IPS DF 6.9 (cell line): ENCODE data around the gene ASB10.

Experiments used
- DNase-seq: peaks from one replicate; pipeline ENCODE4 v3.0.0-alpha.2; 2013; ENCODE audit warnings: low read depth, low spot score
- H3K27ac ChIP-seq: one replicate; pipeline ENCODE4 v1.5.1; 2013; ENCODE audit warnings: low read length, control low read depth
- H3K27me3 ChIP-seq: 2 replicates; pipeline ENCODE4 v1.6.1; 2013; ENCODE audit warnings: mild to moderate bottlenecking, low read length; ENCODE audit not compliant: control insufficient read depth, insufficient read depth
- H3K36me3 ChIP-seq: 2 replicates; pipeline ENCODE4 v1.6.1; 2013; ENCODE audit warnings: low read length; ENCODE audit not compliant: control insufficient read depth, insufficient read depth
- H3K4me1 ChIP-seq: 2 replicates; pipeline ENCODE4 v1.6.1; 2013; ENCODE audit warnings: low read length; ENCODE audit not compliant: control insufficient read depth, insufficient read depth
- H3K4me3 ChIP-seq: 2 replicates; pipeline ENCODE4 v1.5.1; 2013; ENCODE audit warnings: mild to moderate bottlenecking, low read length
- H3K9me3 ChIP-seq: 2 replicates; pipeline ENCODE4 v1.6.1; 2013; ENCODE audit warnings: low read length, inconsistent platforms; ENCODE audit not compliant: control insufficient read depth, insufficient read depth
- WGBS: extraction: QIAGEN DNeasy Blood & Tissue Kit; methylation state at CpG from one replicate; pipeline ENCODE4 v1.1.7; 2013; ENCODE audit warnings: mixed read lengths, missing lambda C conversion rate; ENCODE audit not compliant: insufficient read length, insufficient coverage; 5-methylcytosine and 5-hydroxymethylcytosine counted together

Gene ASB10, protein sequence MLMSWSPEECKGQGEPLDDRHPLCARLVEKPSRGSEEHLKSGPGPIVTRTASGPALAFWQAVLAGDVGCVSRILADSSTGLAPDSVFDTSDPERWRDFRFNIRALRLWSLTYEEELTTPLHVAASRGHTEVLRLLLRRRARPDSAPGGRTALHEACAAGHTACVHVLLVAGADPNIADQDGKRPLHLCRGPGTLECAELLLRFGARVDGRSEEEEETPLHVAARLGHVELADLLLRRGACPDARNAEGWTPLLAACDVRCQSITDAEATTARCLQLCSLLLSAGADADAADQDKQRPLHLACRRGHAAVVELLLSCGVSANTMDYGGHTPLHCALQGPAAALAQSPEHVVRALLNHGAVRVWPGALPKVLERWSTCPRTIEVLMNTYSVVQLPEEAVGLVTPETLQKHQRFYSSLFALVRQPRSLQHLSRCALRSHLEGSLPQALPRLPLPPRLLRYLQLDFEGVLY

DNA sequence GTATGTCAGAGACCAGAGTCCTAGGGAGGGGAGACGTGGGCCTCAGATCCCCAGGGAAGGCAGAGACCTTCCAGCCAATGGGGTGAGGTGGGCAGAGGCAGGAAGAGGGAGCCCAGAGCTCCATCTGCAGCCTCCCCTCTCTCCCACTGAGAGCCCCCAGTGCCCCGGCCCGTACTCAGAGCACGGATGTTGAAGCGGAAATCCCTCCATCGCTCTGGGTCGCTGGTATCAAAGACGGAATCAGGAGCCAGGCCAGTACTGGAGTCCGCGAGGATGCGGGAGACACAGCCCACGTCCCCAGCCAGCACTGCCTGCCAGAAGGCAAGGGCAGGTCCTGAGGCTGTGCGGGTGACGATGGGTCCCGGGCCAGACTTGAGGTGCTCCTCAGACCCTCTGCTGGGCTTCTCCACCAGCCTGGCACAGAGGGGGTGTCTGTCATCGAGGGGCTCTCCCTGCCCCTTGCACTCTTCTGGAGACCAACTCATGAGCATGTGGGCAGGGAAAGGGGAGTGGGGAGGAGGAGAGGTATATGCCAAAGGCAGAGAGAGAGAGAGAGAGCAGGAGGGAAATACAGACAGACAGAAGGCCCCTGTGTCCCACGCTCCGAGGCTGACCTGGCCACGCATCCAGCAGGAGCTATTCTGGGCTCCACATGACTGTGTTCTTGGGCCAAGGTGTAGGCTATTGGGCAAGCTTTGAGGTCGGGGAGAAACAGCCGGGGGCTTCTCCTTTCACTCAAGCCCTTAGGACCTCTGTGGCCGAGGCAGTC is at the start of gene ASB10:
ASB10 (minus strand) TSS at position 611 of the 769 bp plus-strand sequence; CDS start at position 491, 120 bp downstream.
- no peak within 1 kb of the TSS for H3K27ac ChIP-seq
- WGBS, result no CpG with 5 or more reads among the region's 22 CpGs
- H3K4me3 ChIP-seq, result no peak within 1 kb of the TSS
- no peaks in the 10 kb centered on the region for H3K36me3 ChIP-seq
- no peaks in the 10 kb centered on the region for H3K4me1 ChIP-seq
- no peaks in the 10 kb centered on the region for H3K9me3 ChIP-seq
- no peak for DNase-seq
- no peaks in the 10 kb centered on the region for H3K27me3 ChIP-seq

DNA sequence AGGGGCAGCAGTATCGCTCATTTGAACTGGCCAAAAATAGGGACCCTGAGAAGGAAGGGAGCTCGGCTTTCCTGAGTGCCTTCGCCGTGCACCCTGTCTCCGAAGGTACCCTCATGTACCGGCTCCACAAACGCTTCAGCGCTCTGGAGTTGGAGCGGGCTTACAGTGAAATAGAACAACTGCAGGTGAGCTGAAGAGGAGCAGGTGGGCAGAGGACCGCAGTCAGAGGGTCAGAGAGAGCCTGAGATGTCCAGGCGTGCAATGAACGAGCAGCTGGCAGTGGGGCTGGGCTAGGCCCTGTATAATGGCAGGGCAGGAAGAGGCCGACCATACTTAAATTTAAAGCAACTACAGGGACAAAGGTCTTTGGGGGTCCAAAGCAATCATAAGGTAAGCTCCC is 49.4 kb upstream of the ASB10 start:
- Histone ChIP-seq H3K27me3 (no peaks in the 10 kb centered on the region), H3K27ac (no peak overlapping the region), H3K4me3 (no peak overlapping the region), H3K36me3 (peaks cover 19% of the 10 kb centered on the region), H3K9me3 (no peaks in the 10 kb centered on the region), H3K4me1 (0 out of 2 replicates have a peak, but pooled peaks cover 2% of the 10 kb centered on the region)
- no peak for DNase-seq
- no CpG with 5 or more reads among the region's 13 CpGs for WGBS

DNA sequence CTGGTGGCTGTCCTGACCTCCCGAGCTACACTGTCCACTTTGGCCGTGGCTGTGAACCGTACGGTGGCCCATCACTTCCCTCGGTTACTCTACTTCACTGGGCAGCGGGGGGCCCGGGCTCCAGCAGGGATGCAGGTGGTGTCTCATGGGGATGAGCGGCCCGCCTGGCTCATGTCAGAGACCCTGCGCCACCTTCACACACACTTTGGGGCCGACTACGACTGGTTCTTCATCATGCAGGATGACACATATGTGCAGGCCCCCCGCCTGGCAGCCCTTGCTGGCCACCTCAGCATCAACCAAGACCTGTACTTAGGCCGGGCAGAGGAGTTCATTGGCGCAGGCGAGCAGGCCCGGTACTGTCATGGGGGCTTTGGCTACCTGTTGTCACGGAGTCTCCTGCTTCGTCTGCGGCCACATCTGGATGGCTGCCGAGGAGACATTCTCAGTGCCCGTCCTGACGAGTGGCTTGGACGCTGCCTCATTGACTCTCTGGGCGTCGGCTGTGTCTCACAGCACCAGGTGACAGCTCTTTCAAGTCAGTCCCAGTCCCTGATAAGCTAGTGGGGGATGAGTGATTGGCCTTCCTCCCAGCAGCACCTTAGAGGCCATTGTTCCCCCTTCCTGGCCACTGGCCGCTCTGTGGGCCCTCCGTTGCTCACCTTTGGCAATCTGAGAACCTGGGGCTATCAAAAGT is 48.2 kb upstream of the ASB10 start:
- peaks cover 19% of the 10 kb centered on the region for H3K36me3 ChIP-seq
- WGBS, result no CpG with 5 or more reads among the region's 28 CpGs
- 0 out of 2 replicates have a peak, but pooled peaks cover 2% of the 10 kb centered on the region for H3K4me1 ChIP-seq
- H3K9me3 ChIP-seq, result no peaks in the 10 kb centered on the region
- H3K27me3 ChIP-seq, result no peaks in the 10 kb centered on the region
- DNase-seq, result no peak
- no peak overlapping the region for H3K27ac ChIP-seq
- no peak overlapping the region for H3K4me3 ChIP-seq

DNA sequence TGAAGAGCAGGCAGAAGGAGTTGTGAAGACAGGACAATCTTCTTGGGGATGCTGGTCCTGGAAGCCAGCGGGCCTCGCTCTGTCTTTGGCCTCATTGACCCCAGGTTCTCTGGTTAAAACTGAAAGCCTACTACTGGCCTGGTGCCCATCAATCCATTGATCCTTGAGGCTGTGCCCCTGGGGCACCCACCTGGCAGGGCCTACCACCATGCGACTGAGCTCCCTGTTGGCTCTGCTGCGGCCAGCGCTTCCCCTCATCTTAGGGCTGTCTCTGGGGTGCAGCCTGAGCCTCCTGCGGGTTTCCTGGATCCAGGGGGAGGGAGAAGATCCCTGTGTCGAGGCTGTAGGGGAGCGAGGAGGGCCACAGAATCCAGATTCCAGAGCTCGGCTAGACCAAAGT is 46.8 kb upstream of the ASB10 start:
- Histone ChIP-seq H3K4me1 (0 out of 2 replicates have a peak, but pooled peaks cover 2% of the 10 kb centered on the region), H3K9me3 (no peaks in the 10 kb centered on the region), H3K27me3 (no peaks in the 10 kb centered on the region), H3K36me3 (peaks cover 19% of the 10 kb centered on the region), H3K27ac (no peak overlapping the region), H3K4me3 (no peak overlapping the region)
- WGBS, result no CpG with 5 or more reads among the region's 9 CpGs
- no peak for DNase-seq

DNA sequence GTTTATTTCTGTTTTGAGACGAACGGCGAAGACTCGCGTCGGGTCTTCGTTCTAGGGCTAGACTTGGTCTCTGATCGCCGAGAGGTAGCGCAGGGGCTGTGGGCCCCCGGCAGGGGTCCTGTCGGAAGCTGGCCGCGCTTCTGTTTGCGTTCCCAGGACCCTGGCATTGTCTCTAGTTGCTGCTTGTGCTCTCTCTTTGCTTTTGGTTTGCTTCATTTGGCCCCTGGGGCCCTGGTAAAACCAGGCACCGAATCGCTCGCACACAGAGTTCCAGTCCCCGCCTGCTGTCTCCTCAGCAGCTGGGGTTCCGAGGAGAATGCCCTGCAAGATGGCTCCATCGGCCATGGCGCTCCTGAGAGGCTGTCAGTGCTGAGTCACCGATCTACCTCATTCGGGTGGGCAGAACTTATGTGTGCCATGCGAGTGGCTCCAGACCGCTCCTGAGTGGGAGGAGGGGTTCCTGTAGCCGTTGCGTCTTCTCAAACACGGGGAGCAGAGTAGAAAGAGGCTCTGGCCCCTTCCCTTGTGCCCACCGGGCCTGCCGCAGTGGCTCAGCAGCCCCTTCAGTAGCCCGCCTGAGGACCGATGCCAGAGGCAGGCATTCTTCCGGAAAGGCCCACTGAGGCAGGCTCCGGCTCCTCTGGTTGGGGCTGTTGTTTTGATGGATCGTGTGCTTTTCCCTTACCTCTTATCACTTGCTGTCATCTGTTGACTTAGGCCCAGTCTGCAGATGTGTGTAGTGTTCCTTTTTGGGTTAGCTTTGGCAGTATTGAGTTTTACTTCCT is 46.1 kb upstream of the ASB10 start:
- H3K36me3 ChIP-seq, result peaks cover 19% of the 10 kb centered on the region
- peak overlapping the region; percentile 60; the same call in 1 of the 2 replicates for H3K4me3 ChIP-seq
- DNase-seq, result no peak
- H3K27me3 ChIP-seq, result no peaks in the 10 kb centered on the region
- no peak overlapping the region for H3K27ac ChIP-seq
- H3K9me3 ChIP-seq, result no peaks in the 10 kb centered on the region
- no CpG with 5 or more reads among the region's 36 CpGs for WGBS
- 0 out of 2 replicates have a peak, but pooled peaks cover 2% of the 10 kb centered on the region for H3K4me1 ChIP-seq

DNA sequence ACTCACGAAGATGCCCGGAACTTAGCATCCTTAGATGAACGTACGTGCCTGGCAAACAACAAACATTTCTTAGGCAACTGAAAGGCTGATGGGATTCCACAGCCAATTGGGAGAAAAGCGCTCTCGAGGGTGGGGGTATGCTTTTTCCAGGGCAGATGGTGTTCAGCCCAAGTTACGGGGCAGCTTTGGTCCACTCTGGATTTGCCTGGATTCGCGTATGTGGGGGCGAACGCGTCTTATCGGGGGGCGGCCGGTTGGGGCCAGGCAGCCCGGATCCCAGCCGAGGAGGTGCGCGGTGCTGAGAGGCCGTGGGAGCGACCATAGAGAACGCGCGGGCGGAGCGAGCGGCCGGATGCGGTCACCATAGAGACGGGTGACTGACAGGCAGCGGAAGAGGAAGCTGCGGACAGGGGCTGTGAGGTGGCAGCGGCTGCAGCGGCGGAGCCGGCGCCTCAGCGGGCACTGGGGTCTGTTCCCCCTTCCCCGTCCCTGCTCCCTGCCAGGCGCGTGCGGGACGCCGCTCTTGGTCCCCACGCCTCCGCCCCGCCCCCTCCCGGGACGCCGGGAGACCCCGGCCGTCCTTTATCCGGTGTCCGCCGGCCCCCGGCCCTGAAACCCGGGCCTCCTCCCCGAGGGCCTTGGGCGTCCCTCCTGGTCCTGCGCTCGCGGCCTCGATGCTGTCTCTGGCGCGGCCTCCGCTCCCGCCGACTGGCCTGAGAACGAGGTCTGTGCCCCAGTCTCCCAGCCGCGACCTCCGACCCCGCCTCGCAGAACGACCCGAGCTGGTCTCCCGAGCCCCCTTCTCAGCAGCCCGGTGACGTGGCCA is 45.3 kb upstream of the ASB10 start, which contains the start of gene CHPF2:
CHPF2 (plus strand) TSS at position 393 of the 826 bp plus-strand sequence. CDS start 1,529 bp downstream, outside the sequence.
- no peak for DNase-seq
- WGBS, result no CpG with 5 or more reads among the region's 79 CpGs
- H3K4me3 ChIP-seq, result peak within 1 kb of the TSS; percentile 60
- no peak within 1 kb of the TSS for H3K27ac ChIP-seq
- H3K9me3 ChIP-seq, result no peaks in the 10 kb centered on the region
- 0 out of 2 replicates have a peak, but pooled peaks cover 2% of the 10 kb centered on the region for H3K4me1 ChIP-seq
- peaks cover 13% of the 10 kb centered on the region for H3K36me3 ChIP-seq
- no peaks in the 10 kb centered on the region for H3K27me3 ChIP-seq

DNA sequence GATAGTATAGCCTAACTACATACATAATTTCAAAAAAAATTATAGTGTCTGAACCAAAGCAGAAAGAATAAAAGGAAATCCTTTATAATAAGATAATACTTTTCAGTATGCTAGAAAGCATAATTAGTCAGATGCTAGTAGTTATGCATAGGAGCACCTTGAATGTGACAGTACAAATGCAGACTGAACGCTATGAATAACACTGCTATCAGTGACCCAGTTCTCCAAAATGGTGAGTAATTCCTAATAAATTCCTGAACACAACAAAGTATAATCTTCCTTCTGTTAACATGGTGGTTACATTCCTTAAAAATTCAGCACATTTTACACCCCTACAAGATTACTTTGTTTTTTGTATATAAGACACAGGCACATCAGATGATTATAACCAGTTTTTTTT is 44.0 kb upstream of the ASB10 start:
- no peak for DNase-seq
- Histone ChIP-seq H3K36me3 (peaks cover 7% of the 10 kb centered on the region), H3K27me3 (no peaks in the 10 kb centered on the region), H3K27ac (no peak overlapping the region), H3K4me1 (0 out of 2 replicates have a peak, but pooled peaks cover 2% of the 10 kb centered on the region), H3K9me3 (no peaks in the 10 kb centered on the region), H3K4me3 (no peak overlapping the region)
- no CpG with 5 or more reads among the region's 1 CpG for WGBS

DNA sequence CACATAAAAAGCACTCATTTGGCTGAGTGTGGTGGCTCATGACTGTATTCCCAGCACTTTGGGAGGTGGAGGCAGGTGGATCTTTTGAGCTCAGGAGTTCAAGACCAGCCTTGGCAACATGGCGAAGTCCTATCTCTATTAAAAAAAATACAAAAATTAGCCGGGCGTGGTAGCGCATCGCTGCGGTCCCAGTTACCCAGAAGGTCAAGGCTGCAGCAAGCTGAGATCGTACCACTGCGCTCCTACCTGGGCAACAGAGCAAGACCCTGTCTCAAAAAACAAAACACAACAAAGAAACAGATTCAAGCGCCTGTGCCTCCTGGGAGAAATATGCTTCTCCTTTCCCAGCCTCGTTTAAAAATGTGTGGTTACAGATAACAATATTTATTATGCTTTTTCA is 42.2 kb upstream of the ASB10 start:
- no peak for DNase-seq
- H3K9me3 ChIP-seq, result no peaks in the 10 kb centered on the region
- H3K27ac ChIP-seq, result no peak overlapping the region
- WGBS, result no CpG with 5 or more reads among the region's 10 CpGs
- no peaks in the 10 kb centered on the region for H3K27me3 ChIP-seq
- H3K4me3 ChIP-seq, result no peak overlapping the region
- peaks cover 6% of the 10 kb centered on the region; the same call in 1 of the 2 replicates for H3K36me3 ChIP-seq
- H3K4me1 ChIP-seq, result 0 out of 2 replicates have a peak, but pooled peaks cover 2% of the 10 kb centered on the region
